Ovary (tissue), 9 donors: ENCODE results near the gene RNF135. TPM values are rescaled to one million over a fixed set of nuclear protein-coding genes. Genes with fewer than 3 reads are reported as not detected.
"Not testable (repeated sequence)": the region's sequence is repeated elsewhere in the genome, so short reads cannot be mapped to it uniquely, and the experiment has no call there.

Experiments used
- DNase-seq, 5 donors: peaks; one replicate each; pipeline ENCODE4 v3.0.0-alpha.2; 2019 to 2020
- H3K27ac ChIP-seq, 2 donors: fragments of 200-600 bp; one replicate each; pipeline versions ENCODE4 v1.5.1 to v1.8.0; 2019 to 2022
- H3K27me3 ChIP-seq: fragments of 200-600 bp; one replicate; pipeline ENCODE4 v1.8.0; 2022
- H3K36me3 ChIP-seq: fragments of 200-600 bp; sonication (generic); one replicate; pipeline ENCODE4 v1.5.1; 2019
- H3K4me1 ChIP-seq: one replicate; pipeline ENCODE4 v1.8.1; 2013; ENCODE audit warnings: mild to moderate bottlenecking, moderate library complexity; ENCODE audit not compliant: insufficient read depth
- H3K4me3 ChIP-seq: fragments of 200-600 bp; sonication (generic); one replicate; pipeline ENCODE4 v1.5.1; 2017
- H3K9me3 ChIP-seq, 2 donors: fragments of 200-600 bp in 1 of 2; sonication (generic) in 1 of 2; one replicate each; pipeline versions ENCODE4 v1.5.1 to v1.8.1; 2013 to 2019; ENCODE audit warnings: mild to moderate bottlenecking in 1 of 2, moderate library complexity in 1 of 2
- EP300 ChIP-seq: sonication (generic); formaldehyde crosslinking; IDR thresholded peaks from one replicate; pipeline ENCODE4 v1.6.1; 2017; ENCODE audit warnings: antibody characterized with exemption
- POLR2A ChIP-seq: fragments of 450-650 bp; IDR thresholded peaks from one replicate; pipeline ENCODE4 v1.6.1; 2017; ENCODE audit warnings: antibody characterized with exemption, mild to moderate bottlenecking, moderate library complexity
- WGBS, 3 donors: extraction: QIAGEN DNeasy Blood & Tissue Kit in 1 of 3; methylation state at CpG; one replicate each; pipeline versions ENCODE4 v1.1.5 to v1.1.7; 2013 to 2017; 5-methylcytosine and 5-hydroxymethylcytosine counted together
- intact Hi-C, 4 donors: fragments of 100-400 bp; cut with DNase I; formaldehyde crosslinking; loops; one replicate each; pipeline versions ENCODE4 v1.11.0 to v1.15.1; 2022 to 2023
- polyA plus RNA-seq, 2 donors: library from polyadenylated mRNA; stranded (reverse); fragments of 200-250 nt in 1 of 2; fragments of 350-450 nt in 1 of 2; fragmentation: Illumina TruSeq in 1 of 2; extraction: RNeasy Lipid Tissue Mini Kit (QIAGEN cat#74804) in 1 of 2; gene quantifications; one replicate each; pipeline ENCODE4 v1.2.3, GENCODE V29; 2013 to 2014
- total RNA-seq, 7 donors: library from RNA; depleted of rRNA in 2 of 7; stranded (reverse); fragments of >200 nt in 2 of 7; fragmentation: NEBNext Ultra II Directional in 3 of 7; extraction: Animal tissue kit (Norgen Biotek cat#: 25700) in 3 of 7; gene quantifications; one replicate each; pipeline versions ENCODE4 v1.1.0 to v1.2.4, GENCODE V29; 2016 to 2023
- TF ChIP-seq, protein P1 (sequence below), 3 donors: fragments of 450-650 bp in 2 of 3; fragments of 200-600 bp in 1 of 3; IDR thresholded peaks; one replicate each; pipeline versions ENCODE4 v1.5.1 to v1.8.0; 2016 to 2022; ENCODE audit warnings: antibody characterized with exemption in 3 of 3, mild to moderate bottlenecking in 1 of 3
- donor health status: DM: no; HTN: no; CAD: no; lungs with moderate emphysema.
- donor health status: DM: no; HTN: no; CAD: no.
- donor health status: Bipolar disorder and iron deficiency.
- donor health status: DM: yes; HTN: yes; CAD: no.
- donor health status: DM: no; HTN: no; CAD: no.
- donor health status: DM: yes; HTN: yes; CAD: no.

RNF135 gene
- total and polyA plus RNA-seq, 9 donors: 14.8 to 25.0 (median 18.3) TPM

- H3K4me3 ChIP-seq: no peak overlapping the region
- no peaks in the 10 kb centered on the region for H3K27me3 ChIP-seq
- H3K27ac ChIP-seq: no peak overlapping the region
- no peak for DNase-seq
- no peaks in the 10 kb centered on the region for H3K36me3 ChIP-seq
- no peaks in the 10 kb centered on the region for H3K9me3 ChIP-seq
- intact Hi-C loops: loop anchor here in 1 of 4 donors (10.0 kb wide), 1 partner anchor 199 kb away; no protein-coding TSS in a partner anchor
- TF ChIP-seq, protein P1, sequence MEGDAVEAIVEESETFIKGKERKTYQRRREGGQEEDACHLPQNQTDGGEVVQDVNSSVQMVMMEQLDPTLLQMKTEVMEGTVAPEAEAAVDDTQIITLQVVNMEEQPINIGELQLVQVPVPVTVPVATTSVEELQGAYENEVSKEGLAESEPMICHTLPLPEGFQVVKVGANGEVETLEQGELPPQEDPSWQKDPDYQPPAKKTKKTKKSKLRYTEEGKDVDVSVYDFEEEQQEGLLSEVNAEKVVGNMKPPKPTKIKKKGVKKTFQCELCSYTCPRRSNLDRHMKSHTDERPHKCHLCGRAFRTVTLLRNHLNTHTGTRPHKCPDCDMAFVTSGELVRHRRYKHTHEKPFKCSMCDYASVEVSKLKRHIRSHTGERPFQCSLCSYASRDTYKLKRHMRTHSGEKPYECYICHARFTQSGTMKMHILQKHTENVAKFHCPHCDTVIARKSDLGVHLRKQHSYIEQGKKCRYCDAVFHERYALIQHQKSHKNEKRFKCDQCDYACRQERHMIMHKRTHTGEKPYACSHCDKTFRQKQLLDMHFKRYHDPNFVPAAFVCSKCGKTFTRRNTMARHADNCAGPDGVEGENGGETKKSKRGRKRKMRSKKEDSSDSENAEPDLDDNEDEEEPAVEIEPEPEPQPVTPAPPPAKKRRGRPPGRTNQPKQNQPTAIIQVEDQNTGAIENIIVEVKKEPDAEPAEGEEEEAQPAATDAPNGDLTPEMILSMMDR (IDR thresholded peaks at IDR 0.05): no peak
- no peak for TF ChIP-seq POLR2A
- no peak for TF ChIP-seq EP300
- H3K4me1 ChIP-seq: no peaks in the 10 kb centered on the region
- 77 to 85% (median 78%) methylated on average over 5 of the region's 5 CpGs for WGBS, 3 donors
These were observed 44.8 kb downstream of the RNF135 start for GRCh38 chr17:31015639-31016038.

- intact Hi-C loops: loop anchor here in 1 of 4 donors (10.0 kb wide), 1 partner anchor 196 kb away; no protein-coding TSS in a partner anchor
- Histone ChIP-seq H3K27ac (no peak overlapping the region), H3K4me1 (no peaks in the 10 kb centered on the region), H3K27me3 (no peaks in the 10 kb centered on the region), H3K9me3 (no peaks in the 10 kb centered on the region), H3K4me3 (no peak overlapping the region), H3K36me3 (no peaks in the 10 kb centered on the region)
- DNase-seq: no peak
- WGBS, 3 donors: 95 to 96% (median 96%) methylated on average over 2 of the region's 2 CpGs
- TF ChIP-seq POLR2A: no peak
- TF ChIP-seq, protein P1 (IDR thresholded peaks at IDR 0.05): no peak
These were observed 48.2 kb downstream of the RNF135 start for GRCh38 chr17:31019004-31019403.

DNA sequence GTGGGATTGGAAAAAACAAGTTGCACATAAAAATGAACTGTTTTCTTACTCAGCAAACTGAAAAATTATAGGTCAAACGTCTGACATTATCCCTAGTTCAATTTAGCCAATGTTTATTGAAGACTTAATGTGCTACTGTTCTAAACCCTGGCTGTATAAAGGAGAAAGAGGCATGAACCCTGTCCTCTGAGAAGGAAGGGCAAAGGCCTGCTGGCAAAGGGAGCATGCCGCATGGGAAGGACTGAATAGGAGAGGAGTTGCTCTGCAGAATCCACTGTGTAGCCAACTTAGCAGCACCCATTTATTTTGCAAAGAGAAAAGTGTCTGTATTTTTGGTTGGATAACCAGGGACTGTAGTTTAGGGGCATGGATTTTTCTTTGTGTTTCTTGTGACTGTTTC, 52.3 kb downstream of the RNF135 start:
- H3K4me1 ChIP-seq, H3K36me3 ChIP-seq, H3K9me3 ChIP-seq, H3K27me3 ChIP-seq, intact Hi-C loops, H3K4me3 ChIP-seq, DNase-seq, H3K27ac ChIP-seq: not testable (repeated sequence)
- 21 to 42% (median 28%) methylated on average over 1 of the region's 2 CpGs for WGBS, 3 donors

GRCh38 chr17:31031841-31032240, 61.0 kb downstream of the RNF135 start:
- no peak for DNase-seq
- TF ChIP-seq EP300 (no peak), POLR2A (no peak)
- TF ChIP-seq, protein P1 (IDR thresholded peaks at IDR 0.05): no peak
- Histone ChIP-seq H3K4me3 (no peak overlapping the region), H3K9me3 (no peaks in the 10 kb centered on the region), H3K27ac (no peak overlapping the region), H3K27me3 (no peaks in the 10 kb centered on the region), H3K36me3 (no peaks in the 10 kb centered on the region), H3K4me1 (no peaks in the 10 kb centered on the region)
- intact Hi-C loops: no loop called here
- WGBS, 3 donors: 78 to 85% (median 82%) methylated on average over 8 of the region's 8 CpGs

GRCh38 chr17:31035611-31036010, 64.8 kb downstream of the RNF135 start:
- H3K27ac ChIP-seq, DNase-seq, H3K36me3 ChIP-seq, intact Hi-C loops, H3K9me3 ChIP-seq, H3K4me1 ChIP-seq, H3K4me3 ChIP-seq, H3K27me3 ChIP-seq: not testable (repeated sequence)
- 79 to 88% (median 86%) methylated on average over 5 of the region's 5 CpGs for WGBS, 3 donors

- H3K27ac ChIP-seq, DNase-seq, H3K4me1 ChIP-seq, H3K4me3 ChIP-seq, H3K36me3 ChIP-seq, H3K27me3 ChIP-seq, H3K9me3 ChIP-seq, intact Hi-C loops: not testable (repeated sequence)
- WGBS, 3 donors: 95 to 97% (median 96%) methylated on average over 7 of the region's 7 CpGs
These were observed 70.0 kb downstream of the RNF135 start for GRCh38 chr17:31040837-31041236.

DNA sequence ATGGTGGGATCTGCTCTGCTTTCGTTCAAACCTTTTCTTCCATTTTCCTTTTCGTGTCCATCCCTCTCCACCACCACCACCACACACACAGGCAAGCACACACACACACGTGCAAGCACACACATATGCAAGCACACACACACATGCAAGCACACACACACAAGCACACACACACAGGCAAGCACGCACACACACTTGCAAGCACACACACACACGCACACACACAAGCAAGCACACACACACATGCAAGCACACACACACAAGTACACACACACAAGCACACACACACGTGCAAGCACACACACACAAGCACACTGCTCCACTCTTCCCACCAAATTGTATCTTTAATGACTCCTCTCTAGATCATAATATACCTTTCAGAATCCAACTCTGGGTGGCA, 71.5 kb downstream of the RNF135 start:
- H3K27ac ChIP-seq, intact Hi-C loops: not testable (repeated sequence)
- WGBS, 3 donors: 86 to 91% (median 87%) methylated on average over 6 of the region's 6 CpGs

GRCh38 chr17:31046856-31047425, 76.1 kb downstream of the RNF135 start:
- 91 to 97% (median 95%) methylated on average over 5 to 7 of the region's 7 CpGs for WGBS, 3 donors
- DNase-seq, H3K4me1 ChIP-seq, intact Hi-C loops, H3K4me3 ChIP-seq, H3K9me3 ChIP-seq, H3K36me3 ChIP-seq, H3K27me3 ChIP-seq, H3K27ac ChIP-seq: not testable (repeated sequence)

More for the DNA sequence above, 71.5 kb downstream of the RNF135 start:
- not testable (repeated sequence) for H3K4me3 ChIP-seq, H3K27me3 ChIP-seq, DNase-seq, H3K4me1 ChIP-seq, H3K36me3 ChIP-seq, H3K9me3 ChIP-seq
